ENCODE measurements around the gene NDUFS8. TPM values are rescaled to one million over a fixed set of nuclear protein-coding genes. Genes with fewer than 3 reads are reported as not detected.

The NDUFS8 gene
- total and polyA plus RNA-seq, 2 experiments from 2014 or later, result 175 to 308 TPM

DNA sequence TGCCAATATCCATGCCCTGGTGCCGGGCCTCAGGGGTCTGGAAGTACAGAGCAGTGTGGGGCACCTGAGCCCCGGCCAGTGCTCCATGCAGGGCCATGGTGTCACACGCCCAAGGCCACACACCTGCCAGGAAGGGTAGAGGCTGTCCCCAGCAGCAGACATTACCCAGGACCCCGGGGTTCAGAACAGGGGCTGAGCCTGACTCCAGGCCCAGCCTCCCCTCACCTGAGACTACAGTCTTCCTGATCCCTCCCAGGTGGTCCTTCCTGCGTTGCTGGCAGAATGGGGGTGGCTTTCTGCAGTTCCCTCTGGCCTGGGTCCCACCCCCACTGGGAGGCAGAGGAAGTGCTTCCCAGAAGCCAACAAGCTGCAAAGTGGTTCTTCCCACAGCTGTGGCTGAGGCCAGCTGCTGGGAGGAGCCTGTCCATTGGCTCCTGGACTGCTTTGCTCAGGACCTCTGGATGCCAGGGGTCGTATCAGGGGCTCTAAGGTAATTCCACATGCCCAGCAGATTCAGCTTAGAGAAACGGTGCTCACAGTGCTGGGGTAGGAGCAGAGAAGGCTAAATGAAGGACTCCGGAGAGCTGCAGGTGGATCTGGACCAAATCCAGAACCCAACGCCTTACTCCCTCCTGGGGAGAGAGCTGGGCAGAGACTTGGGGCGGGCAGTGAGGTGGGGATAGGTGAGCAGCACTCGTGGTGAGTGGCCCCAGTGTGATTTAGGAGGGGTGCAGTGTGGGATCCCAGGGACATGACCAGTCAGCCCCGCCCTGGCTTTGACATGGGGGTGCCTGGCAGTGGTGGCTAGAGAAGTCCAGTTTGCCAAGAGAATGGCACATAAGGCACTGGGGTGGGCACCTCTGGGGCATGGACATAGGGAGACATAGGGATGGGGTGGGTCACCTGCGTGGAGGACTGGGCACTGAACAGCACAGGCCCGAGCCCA, 21.0 kb downstream of the NDUFS8 start:
- Histone ChIP-seq H3K4me2 (no peak overlapping the region), H3K27ac (ENCODE audit: low read depth) (no peak overlapping the region), H3K4me1 (ENCODE audit: insufficient read depth) (peaks cover 6% of the 10 kb centered on the region; the same call in 1 of the 2 replicates), H3K9me2 (ENCODE audit: insufficient read depth) (no peaks in the 10 kb centered on the region), H3F3A (replicated peaks; ENCODE audit: low read depth) (peaks cover 19% of the 10 kb centered on the region; the same call in 1 of the 2 replicates), H3K79me2 (replicated peaks; ENCODE audit: insufficient read depth) (no peaks in the 10 kb centered on the region), H4K20me1 (replicated peaks; ENCODE audit: insufficient read depth) (peaks cover 3% of the 10 kb centered on the region), H2AFZ (no peak overlapping the region), H3K27me3 (ENCODE audit: insufficient read depth) (no peaks in the 10 kb centered on the region), H3K36me3 (ENCODE audit: insufficient read depth) (no peaks in the 10 kb centered on the region; the same call in 1 of the 2 replicates), H3K4me3 (no peak overlapping the region)
- H3K27ac Mint-ChIP-seq, result peak overlapping the region; percentile 51
- H3K27me3 Mint-ChIP-seq (ENCODE audit: insufficient read depth, low read depth, poor library complexity), result peaks cover 26% of the 10 kb centered on the region
- no peaks in the 10 kb centered on the region; the same call in 2 of the 3 replicates for H3K9me3 Mint-ChIP-seq
- peak; percentile 26 for ATAC-seq
- H3K36me3 Mint-ChIP-seq (ENCODE audit: low read depth), result peaks cover 15% of the 10 kb centered on the region; the same call in 2 of the 3 replicates
- no peak overlapping the region for H3K4me3 Mint-ChIP-seq
- TF ChIP-seq NANOG (IDR thresholded peaks at IDR 0.05; ENCODE audit: borderline replicate concordance) (no peak), ZNF114 (CRISPR knock-in tag; IDR thresholded peaks at IDR 0.05) (no peak), POLR2AphosphoS5 (IDR thresholded peaks at IDR 0.05; ENCODE audit: low read depth) (peak; percentile 56), JUNB (IDR thresholded peaks at IDR 0.05; ENCODE audit: unreplicated experiment) (no peak)
- peaks cover 23% of the 10 kb centered on the region for H3K4me1 Mint-ChIP-seq
- peak; percentile 57 for DNase-seq (ENCODE audit: low spot score)

DNA sequence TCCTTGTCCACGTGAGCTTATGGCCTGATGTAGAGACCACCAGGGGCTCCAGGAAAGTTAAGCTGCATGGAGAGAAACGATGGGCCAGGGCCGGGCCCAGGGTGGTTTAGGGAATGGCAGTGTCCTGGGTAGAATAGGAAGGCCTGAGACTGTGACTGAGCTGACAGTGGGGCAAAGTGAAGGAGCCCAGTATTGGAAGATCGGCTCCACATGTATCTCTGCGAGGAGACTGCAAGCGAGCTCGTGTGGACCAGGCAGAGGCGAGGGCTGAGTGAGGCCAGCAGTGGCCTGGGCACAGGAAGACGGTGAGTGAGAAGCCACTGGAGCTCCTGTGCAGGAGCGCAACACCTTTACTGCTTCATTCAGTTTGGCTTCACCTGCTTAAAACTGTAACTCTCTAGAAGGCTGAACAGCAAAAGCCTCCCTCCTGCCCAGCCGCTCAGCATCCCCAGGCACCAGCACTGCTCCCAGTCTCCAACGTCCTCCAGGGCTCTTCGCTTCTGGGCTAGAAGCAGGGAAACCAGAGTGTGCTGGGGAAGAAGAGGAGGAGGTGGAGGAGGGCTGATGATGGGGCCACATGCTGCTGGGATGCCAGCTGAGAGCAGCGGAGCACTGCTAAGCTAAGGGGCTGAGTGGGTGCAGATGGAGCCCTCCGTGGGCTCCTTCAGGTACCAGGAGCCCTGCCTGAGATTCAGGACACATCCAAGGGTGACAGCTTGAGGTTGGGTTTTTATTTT, 21.8 kb downstream of the NDUFS8 start:
- Histone ChIP-seq H3K79me2 (replicated peaks; ENCODE audit: insufficient read depth) (no peaks in the 10 kb centered on the region), H3K27ac (ENCODE audit: low read depth) (0 out of 2 replicates have a peak overlapping the region, but pooled peaks have one; percentile 69), H3K9me2 (ENCODE audit: insufficient read depth) (no peaks in the 10 kb centered on the region), H3K27me3 (ENCODE audit: insufficient read depth) (no peaks in the 10 kb centered on the region), H2AFZ (no peak overlapping the region), H3K4me3 (no peak overlapping the region), H3K4me2 (no peak overlapping the region), H3K36me3 (ENCODE audit: insufficient read depth) (no peaks in the 10 kb centered on the region; the same call in 1 of the 2 replicates), H3K4me1 (ENCODE audit: insufficient read depth) (peaks cover 6% of the 10 kb centered on the region; the same call in 1 of the 2 replicates), H4K20me1 (replicated peaks; ENCODE audit: insufficient read depth) (peaks cover 3% of the 10 kb centered on the region), H3F3A (replicated peaks; ENCODE audit: low read depth) (peaks cover 19% of the 10 kb centered on the region; the same call in 1 of the 2 replicates)
- Mint-ChIP-seq H3K27ac (peak overlapping the region; percentile 51; the same call in 1 of the 2 replicates), H3K4me1 (peaks cover 23% of the 10 kb centered on the region), H3K9me3 (no peaks in the 10 kb centered on the region; the same call in 2 of the 3 replicates), H3K4me3 (no peak overlapping the region; the same call in 2 of the 3 replicates), H3K27me3 (ENCODE audit: insufficient read depth, low read depth, poor library complexity) (peaks cover 26% of the 10 kb centered on the region), H3K36me3 (ENCODE audit: low read depth) (peaks cover 15% of the 10 kb centered on the region; the same call in 2 of the 3 replicates)
- DNase-seq (ENCODE audit: low spot score), result no peak
- ATAC-seq, result peak; percentile 2; the same call in 1 of the 3 replicates
- TF ChIP-seq NANOG (IDR thresholded peaks at IDR 0.05; ENCODE audit: borderline replicate concordance) (no peak), STAT1 (IDR thresholded peaks at IDR 0.05; ENCODE audit: unreplicated experiment) (no peak)

DNA sequence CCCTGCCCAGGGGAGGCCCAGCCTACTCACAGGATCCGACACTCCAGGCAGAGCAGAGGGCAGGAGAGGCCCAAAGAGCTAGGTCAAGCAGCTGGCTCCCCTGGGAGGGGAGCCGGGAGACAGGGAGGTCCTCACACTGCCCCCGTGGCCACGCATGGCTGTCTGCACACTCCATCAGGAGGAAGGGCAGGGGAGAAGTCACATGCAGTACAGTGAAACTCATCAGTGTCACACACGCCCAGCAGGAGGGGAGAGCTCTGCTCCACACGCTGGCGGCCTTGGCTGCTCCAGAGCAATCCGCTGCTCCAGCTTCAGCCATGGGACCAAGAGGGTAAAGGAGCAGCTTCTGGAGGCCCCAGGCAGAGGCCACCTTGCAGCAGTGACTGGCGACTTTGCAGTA, 22.6 kb downstream of the NDUFS8 start:
- Histone ChIP-seq H3K79me2 (replicated peaks; ENCODE audit: insufficient read depth) (no peaks in the 10 kb centered on the region), H3K4me3 (no peak overlapping the region), H3K9me2 (ENCODE audit: insufficient read depth) (no peaks in the 10 kb centered on the region), H3K27me3 (ENCODE audit: insufficient read depth) (no peaks in the 10 kb centered on the region), H3K4me2 (no peak overlapping the region), H3K27ac (ENCODE audit: low read depth) (peak overlapping the region; percentile 72), H3K4me1 (ENCODE audit: insufficient read depth) (peaks cover 6% of the 10 kb centered on the region; the same call in 1 of the 2 replicates), H3F3A (replicated peaks; ENCODE audit: low read depth) (peaks cover 26% of the 10 kb centered on the region), H4K20me1 (replicated peaks; ENCODE audit: insufficient read depth) (peaks cover 3% of the 10 kb centered on the region), H2AFZ (no peak overlapping the region), H3K36me3 (ENCODE audit: insufficient read depth) (peaks cover 3% of the 10 kb centered on the region; the same call in 1 of the 2 replicates)
- ATAC-seq, result no peak
- Mint-ChIP-seq H3K9me3 (no peaks in the 10 kb centered on the region; the same call in 2 of the 3 replicates), H3K4me3 (no peak overlapping the region; the same call in 2 of the 3 replicates), H3K36me3 (ENCODE audit: low read depth) (peaks cover 22% of the 10 kb centered on the region), H3K27ac (no peak overlapping the region), H3K4me1 (peaks cover 23% of the 10 kb centered on the region), H3K27me3 (ENCODE audit: insufficient read depth, low read depth, poor library complexity) (peaks cover 24% of the 10 kb centered on the region)
- DNase-seq (ENCODE audit: low spot score), result no peak
- TF ChIP-seq, protein P1, sequence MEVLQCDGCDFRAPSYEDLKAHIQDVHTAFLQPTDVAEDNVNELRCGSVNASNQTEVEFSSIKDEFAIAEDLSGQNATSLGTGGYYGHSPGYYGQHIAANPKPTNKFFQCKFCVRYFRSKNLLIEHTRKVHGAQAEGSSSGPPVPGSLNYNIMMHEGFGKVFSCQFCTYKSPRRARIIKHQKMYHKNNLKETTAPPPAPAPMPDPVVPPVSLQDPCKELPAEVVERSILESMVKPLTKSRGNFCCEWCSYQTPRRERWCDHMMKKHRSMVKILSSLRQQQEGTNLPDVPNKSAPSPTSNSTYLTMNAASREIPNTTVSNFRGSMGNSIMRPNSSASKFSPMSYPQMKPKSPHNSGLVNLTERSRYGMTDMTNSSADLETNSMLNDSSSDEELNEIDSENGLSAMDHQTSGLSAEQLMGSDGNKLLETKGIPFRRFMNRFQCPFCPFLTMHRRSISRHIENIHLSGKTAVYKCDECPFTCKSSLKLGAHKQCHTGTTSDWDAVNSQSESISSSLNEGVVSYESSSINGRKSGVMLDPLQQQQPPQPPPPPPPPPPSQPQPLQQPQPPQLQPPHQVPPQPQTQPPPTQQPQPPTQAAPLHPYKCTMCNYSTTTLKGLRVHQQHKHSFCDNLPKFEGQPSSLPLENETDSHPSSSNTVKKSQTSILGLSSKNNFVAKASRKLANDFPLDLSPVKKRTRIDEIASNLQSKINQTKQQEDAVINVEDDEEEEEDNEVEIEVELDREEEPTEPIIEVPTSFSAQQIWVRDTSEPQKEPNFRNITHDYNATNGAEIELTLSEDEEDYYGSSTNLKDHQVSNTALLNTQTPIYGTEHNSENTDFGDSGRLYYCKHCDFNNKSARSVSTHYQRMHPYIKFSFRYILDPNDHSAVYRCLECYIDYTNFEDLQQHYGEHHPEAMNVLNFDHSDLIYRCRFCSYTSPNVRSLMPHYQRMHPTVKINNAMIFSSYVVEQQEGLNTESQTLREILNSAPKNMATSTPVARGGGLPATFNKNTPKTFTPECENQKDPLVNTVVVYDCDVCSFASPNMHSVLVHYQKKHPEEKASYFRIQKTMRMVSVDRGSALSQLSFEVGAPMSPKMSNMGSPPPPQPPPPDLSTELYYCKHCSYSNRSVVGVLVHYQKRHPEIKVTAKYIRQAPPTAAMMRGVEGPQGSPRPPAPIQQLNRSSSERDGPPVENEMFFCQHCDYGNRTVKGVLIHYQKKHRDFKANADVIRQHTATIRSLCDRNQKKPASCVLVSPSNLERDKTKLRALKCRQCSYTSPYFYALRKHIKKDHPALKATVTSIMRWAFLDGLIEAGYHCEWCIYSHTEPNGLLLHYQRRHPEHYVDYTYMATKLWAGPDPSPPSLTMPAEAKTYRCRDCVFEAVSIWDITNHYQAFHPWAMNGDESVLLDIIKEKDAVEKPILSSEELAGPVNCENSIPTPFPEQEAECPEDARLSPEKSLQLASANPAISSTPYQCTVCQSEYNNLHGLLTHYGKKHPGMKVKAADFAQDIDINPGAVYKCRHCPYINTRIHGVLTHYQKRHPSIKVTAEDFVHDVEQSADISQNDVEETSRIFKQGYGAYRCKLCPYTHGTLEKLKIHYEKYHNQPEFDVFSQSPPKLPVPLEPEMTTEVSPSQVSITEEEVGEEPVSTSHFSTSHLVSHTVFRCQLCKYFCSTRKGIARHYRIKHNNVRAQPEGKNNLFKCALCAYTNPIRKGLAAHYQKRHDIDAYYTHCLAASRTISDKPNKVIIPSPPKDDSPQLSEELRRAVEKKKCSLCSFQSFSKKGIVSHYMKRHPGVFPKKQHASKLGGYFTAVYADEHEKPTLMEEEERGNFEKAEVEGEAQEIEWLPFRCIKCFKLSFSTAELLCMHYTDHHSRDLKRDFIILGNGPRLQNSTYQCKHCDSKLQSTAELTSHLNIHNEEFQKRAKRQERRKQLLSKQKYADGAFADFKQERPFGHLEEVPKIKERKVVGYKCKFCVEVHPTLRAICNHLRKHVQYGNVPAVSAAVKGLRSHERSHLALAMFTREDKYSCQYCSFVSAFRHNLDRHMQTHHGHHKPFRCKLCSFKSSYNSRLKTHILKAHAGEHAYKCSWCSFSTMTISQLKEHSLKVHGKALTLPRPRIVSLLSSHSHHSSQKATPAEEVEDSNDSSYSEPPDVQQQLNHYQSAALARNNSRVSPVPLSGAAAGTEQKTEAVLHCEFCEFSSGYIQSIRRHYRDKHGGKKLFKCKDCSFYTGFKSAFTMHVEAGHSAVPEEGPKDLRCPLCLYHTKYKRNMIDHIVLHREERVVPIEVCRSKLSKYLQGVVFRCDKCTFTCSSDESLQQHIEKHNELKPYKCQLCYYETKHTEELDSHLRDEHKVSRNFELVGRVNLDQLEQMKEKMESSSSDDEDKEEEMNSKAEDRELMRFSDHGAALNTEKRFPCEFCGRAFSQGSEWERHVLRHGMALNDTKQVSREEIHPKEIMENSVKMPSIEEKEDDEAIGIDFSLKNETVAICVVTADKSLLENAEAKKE (CRISPR knock-in tag; IDR thresholded peaks at IDR 0.05), result no peak
- TF ChIP-seq EZH2phosphoT487 (IDR thresholded peaks at IDR 0.05; ENCODE audit: unreplicated experiment) (no peak), STAT1 (IDR thresholded peaks at IDR 0.05; ENCODE audit: unreplicated experiment) (no peak)

Measured in GM23338 (cell line).